Immature natural killer cell (primary cell): ENCODE measurements around the gene CIBAR2. TPM values are rescaled to one million over a fixed set of nuclear protein-coding genes. Genes with fewer than 3 reads are reported as not detected.

Experiments used
- DNase-seq, 3 donors: peaks; one replicate each; pipeline ENCODE4 v3.0.0; 2022; ENCODE audit warnings: mixed read lengths in 1 of 3
- H3K27ac Mint-ChIP-seq, 6 donors: one replicate each; pipeline ENCODE4 v1.8.0; 2020; ENCODE audit warnings: mixed read lengths in 6 of 6, mild to moderate bottlenecking in 5 of 6, inconsistent platforms in 4 of 6, moderate library complexity in 3 of 6
- H3K27me3 Mint-ChIP-seq, 3 donors: one replicate each; pipeline ENCODE4 v1.8.0; 2020 to 2021; ENCODE audit warnings: low read depth in 3 of 3, mild to moderate bottlenecking in 3 of 3, mixed read lengths in 3 of 3, moderate library complexity in 3 of 3, inconsistent platforms in 1 of 3
- H3K36me3 Mint-ChIP-seq, 3 donors: one replicate each; pipeline ENCODE4 v1.8.0; 2020; ENCODE audit warnings: mixed read lengths in 3 of 3, inconsistent platforms in 2 of 3, mild to moderate bottlenecking in 2 of 3
- H3K4me1 Mint-ChIP-seq, 2 donors: one replicate each; pipeline ENCODE4 v1.8.0; 2020; ENCODE audit warnings: inconsistent platforms in 2 of 2, mild to moderate bottlenecking in 2 of 2, mixed read lengths in 2 of 2, moderate library complexity in 1 of 2
- H3K4me3 Mint-ChIP-seq, 5 donors: one replicate each; pipeline ENCODE4 v1.8.0; 2020; ENCODE audit warnings: mild to moderate bottlenecking in 5 of 5, mixed read lengths in 5 of 5, inconsistent platforms in 3 of 5, moderate library complexity in 3 of 5
- H3K9me3 Mint-ChIP-seq, 6 donors: one replicate each; pipeline ENCODE4 v1.8.0; 2020; ENCODE audit warnings: mild to moderate bottlenecking in 6 of 6, mixed read lengths in 6 of 6, inconsistent platforms in 4 of 6, moderate library complexity in 3 of 6
- polyA plus RNA-seq, 3 donors: library from polyadenylated mRNA; unstranded; fragments of 300-500 nt; fragmentation: Illumina TruSeq; gene quantifications; one replicate each; pipeline ENCODE4 v1.2.3, GENCODE V29; 2021

CIBAR2 gene
- under 1 TPM in 1 of 3 donors, not detected in 2; 0.71 TPM for polyA plus RNA-seq

GRCh38 chr16:85112364-85112763, at the start of gene CIBAR2:
CIBAR2 (minus strand) TSS chr16:85112472; CDS start chr16:85112352, 120 bp downstream.
- Mint-ChIP-seq H3K4me1 (peaks cover 35 to 55% of the 10 kb centered on the region in 2 donors), H3K27ac (peak within 1 kb of the TSS in 4 of 6 donors; percentile 23 to 74 (median 46)), H3K4me3 (no peak within 1 kb of the TSS), H3K9me3 (peaks cover 0 to 1% (median 0%) of the 10 kb centered on the region in 6 donors), H3K27me3 (peaks cover 5 to 6% (median 6%) of the 10 kb centered on the region in 3 donors), H3K36me3 (no peaks in the 10 kb centered on the region)
- no peak for DNase-seq

GRCh38 chr16:85159179-85159980, 47.1 kb upstream of the CIBAR2 start:
- no peak overlapping the region for H3K27ac Mint-ChIP-seq
- peaks cover 0 to 4% (median 0%) of the 10 kb centered on the region in 3 donors for H3K27me3 Mint-ChIP-seq
- H3K4me1 Mint-ChIP-seq: peaks cover 14 to 16% of the 10 kb centered on the region in 2 donors
- H3K9me3 Mint-ChIP-seq: no peaks in the 10 kb centered on the region
- H3K4me3 Mint-ChIP-seq: no peak overlapping the region
- H3K36me3 Mint-ChIP-seq: no peaks in the 10 kb centered on the region
- DNase-seq: no peak

GRCh38 chr16:85158743-85159178, 46.5 kb upstream of the CIBAR2 start:
- no peak for DNase-seq
- no peaks in the 10 kb centered on the region for H3K36me3 Mint-ChIP-seq
- peaks cover 0 to 2% (median 0%) of the 10 kb centered on the region in 3 donors for H3K27me3 Mint-ChIP-seq
- H3K4me1 Mint-ChIP-seq: peaks cover 14 to 16% of the 10 kb centered on the region in 2 donors
- no peak overlapping the region for H3K27ac Mint-ChIP-seq
- H3K9me3 Mint-ChIP-seq: no peaks in the 10 kb centered on the region
- peak overlapping the region in 2 of 5 donors; percentile 29 to 33 for H3K4me3 Mint-ChIP-seq

GRCh38 chr16:85157813-85158742, 45.8 kb upstream of the CIBAR2 start:
- peak; percentile 32 to 50 (median 40) for DNase-seq
- Mint-ChIP-seq H3K27ac (peak overlapping the region; percentile 70 to 90 (median 82)), H3K27me3 (no peaks in the 10 kb centered on the region), H3K4me1 (peaks cover 14 to 16% of the 10 kb centered on the region in 2 donors), H3K4me3 (peak overlapping the region; percentile 71 to 88 (median 75)), H3K36me3 (no peaks in the 10 kb centered on the region), H3K9me3 (no peaks in the 10 kb centered on the region)

- no peaks in the 10 kb centered on the region for H3K9me3 Mint-ChIP-seq
- H3K4me1 Mint-ChIP-seq: peaks cover 14 to 16% of the 10 kb centered on the region in 2 donors
- no peaks in the 10 kb centered on the region for H3K36me3 Mint-ChIP-seq
- H3K27me3 Mint-ChIP-seq: peaks cover 0 to 2% (median 0%) of the 10 kb centered on the region in 3 donors
- H3K4me3 Mint-ChIP-seq: peak overlapping the region; percentile 71 to 88 (median 75)
- peak overlapping the region; percentile 70 to 90 (median 82) for H3K27ac Mint-ChIP-seq
- no peak for DNase-seq
Measured at GRCh38 chr16:85157372-85157771, 45.1 kb upstream of the CIBAR2 start.

- H3K27me3 Mint-ChIP-seq: peaks cover 0 to 2% (median 1%) of the 10 kb centered on the region in 3 donors
- H3K9me3 Mint-ChIP-seq: no peaks in the 10 kb centered on the region
- H3K36me3 Mint-ChIP-seq: no peaks in the 10 kb centered on the region
- H3K4me1 Mint-ChIP-seq: peaks cover 14 to 16% of the 10 kb centered on the region in 2 donors
- H3K4me3 Mint-ChIP-seq: peak overlapping the region in 3 of 5 donors; percentile 5 to 71 (median 24)
- H3K27ac Mint-ChIP-seq: peak overlapping the region in 4 of 6 donors; percentile 0 to 37 (median 26)
- DNase-seq: no peak
Measured at GRCh38 chr16:85156869-85157268, 44.6 kb upstream of the CIBAR2 start.

- Mint-ChIP-seq H3K27ac (peak overlapping the region in 1 of 6 donors; percentile 0), H3K4me1 (peaks cover 14 to 16% of the 10 kb centered on the region in 2 donors), H3K27me3 (peaks cover 0 to 2% (median 2%) of the 10 kb centered on the region in 3 donors), H3K9me3 (no peaks in the 10 kb centered on the region), H3K4me3 (peak overlapping the region in 1 of 5 donors; percentile 71), H3K36me3 (no peaks in the 10 kb centered on the region)
- DNase-seq: no peak
Measured at GRCh38 chr16:85156440-85156839, 44.2 kb upstream of the CIBAR2 start.

- Mint-ChIP-seq H3K4me3 (no peak overlapping the region), H3K4me1 (peaks cover 14 to 16% of the 10 kb centered on the region in 2 donors), H3K27ac (no peak overlapping the region), H3K36me3 (no peaks in the 10 kb centered on the region), H3K27me3 (peaks cover 0 to 2% (median 2%) of the 10 kb centered on the region in 3 donors), H3K9me3 (no peaks in the 10 kb centered on the region)
- no peak for DNase-seq
Measured at GRCh38 chr16:85153656-85154091, 41.4 kb upstream of the CIBAR2 start.

GRCh38 chr16:85153046-85153445, 40.8 kb upstream of the CIBAR2 start:
- Mint-ChIP-seq H3K4me3 (no peak overlapping the region), H3K27ac (no peak overlapping the region), H3K27me3 (peaks cover 0 to 2% (median 2%) of the 10 kb centered on the region in 3 donors), H3K36me3 (no peaks in the 10 kb centered on the region), H3K4me1 (peaks cover 10 to 13% of the 10 kb centered on the region in 2 donors), H3K9me3 (no peaks in the 10 kb centered on the region)
- no peak for DNase-seq

- H3K27ac Mint-ChIP-seq: no peak overlapping the region
- peaks cover 0 to 2% (median 2%) of the 10 kb centered on the region in 3 donors for H3K27me3 Mint-ChIP-seq
- H3K36me3 Mint-ChIP-seq: no peaks in the 10 kb centered on the region
- H3K9me3 Mint-ChIP-seq: no peaks in the 10 kb centered on the region
- no peak for DNase-seq
- no peak overlapping the region for H3K4me3 Mint-ChIP-seq
- peaks cover 5 to 8% of the 10 kb centered on the region in 2 donors for H3K4me1 Mint-ChIP-seq
Measured at GRCh38 chr16:85152414-85153030, 40.2 kb upstream of the CIBAR2 start.

GRCh38 chr16:85151603-85152413, 39.5 kb upstream of the CIBAR2 start:
- H3K4me3 Mint-ChIP-seq: no peak overlapping the region
- H3K9me3 Mint-ChIP-seq: no peaks in the 10 kb centered on the region
- peaks cover 0 to 2% (median 2%) of the 10 kb centered on the region in 3 donors for H3K27me3 Mint-ChIP-seq
- H3K4me1 Mint-ChIP-seq: peaks cover 0 to 2% of the 10 kb centered on the region in 2 donors
- no peak for DNase-seq
- H3K36me3 Mint-ChIP-seq: no peaks in the 10 kb centered on the region
- H3K27ac Mint-ChIP-seq: no peak overlapping the region

- Mint-ChIP-seq H3K9me3 (no peaks in the 10 kb centered on the region), H3K36me3 (no peaks in the 10 kb centered on the region), H3K4me3 (no peak overlapping the region), H3K27me3 (peaks cover 0 to 2% (median 2%) of the 10 kb centered on the region in 3 donors), H3K27ac (peak overlapping the region in 1 of 6 donors; percentile 20), H3K4me1 (no peaks in the 10 kb centered on the region)
- no peak for DNase-seq
Measured at GRCh38 chr16:85151079-85151602, 38.9 kb upstream of the CIBAR2 start.
